NT2/D1 (cell line): Measurements from ENCODE around the gene ALG12.
A peak's percentile ranks its signal among the peaks of the same experiment; 100 is the strongest.

Experiments used
- DNase-seq: peaks from one replicate; pipeline ENCODE4 v3.0.0-alpha.2; 2011; ENCODE audit warnings: low read depth, low spot score
- H3K27me3 ChIP-seq: 2 replicates; pipeline ENCODE4 v1.6.0; 2011; ENCODE audit warnings: mild to moderate bottlenecking; ENCODE audit not compliant: insufficient read length, insufficient read depth
- H3K36me3 ChIP-seq: 2 replicates; pipeline ENCODE4 v1.6.1; 2011; ENCODE audit warnings: mild to moderate bottlenecking, low read length, mixed read lengths; ENCODE audit not compliant: insufficient read depth, insufficient read length
- H3K4me1 ChIP-seq: 2 replicates; pipeline ENCODE4 v1.5.1; 2011; ENCODE audit not compliant: insufficient read depth, insufficient read length
- H3K4me3 ChIP-seq: 2 replicates; pipeline ENCODE4 v1.5.1; 2011; ENCODE audit warnings: low read depth; ENCODE audit not compliant: insufficient read length
- H3K9ac ChIP-seq: 2 replicates; pipeline ENCODE4 v1.6.0; 2011; ENCODE audit warnings: low read depth; ENCODE audit not compliant: insufficient read length
- H3K9me3 ChIP-seq: 2 replicates; pipeline ENCODE4 v1.5.1; 2011; ENCODE audit warnings: mild to moderate bottlenecking, low read length; ENCODE audit not compliant: insufficient read depth
- SUZ12 ChIP-seq: IDR thresholded peaks from 2 replicates; pipeline ENCODE4 v1.6.1; 2011; ENCODE audit not compliant: insufficient read length, insufficient read depth; ENCODE audit errors: extremely low read depth
- YY1 ChIP-seq: IDR thresholded peaks from 2 replicates; pipeline ENCODE4 v1.6.1; 2011; ENCODE audit not compliant: insufficient read length, insufficient read depth
- ZNF274 ChIP-seq: IDR thresholded peaks from 2 replicates; pipeline ENCODE4 v1.6.1; 2011; ENCODE audit warnings: mild to moderate bottlenecking, low read depth, low read length

Gene ALG12

DNA sequence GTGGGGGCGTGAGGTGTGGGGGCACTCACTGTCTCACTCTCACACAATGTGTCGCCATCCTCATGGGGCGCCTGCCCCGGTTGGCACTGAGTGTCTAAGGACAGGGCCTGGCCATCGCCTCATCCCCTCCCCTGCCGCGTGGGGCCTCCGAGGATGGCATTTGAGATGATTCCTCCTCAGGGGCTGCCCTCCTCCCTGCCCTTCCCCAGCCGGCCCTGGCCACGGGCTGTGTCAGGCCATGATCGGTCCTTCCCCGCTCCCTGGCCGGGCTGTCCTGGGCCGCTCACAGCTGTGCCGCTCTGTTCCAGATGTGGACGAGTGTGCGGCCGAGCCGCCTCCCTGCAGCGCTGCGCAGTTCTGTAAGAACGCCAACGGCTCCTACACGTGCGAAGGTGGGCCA, 4.7 kb upstream of the ALG12 start:
- H3K4me1 ChIP-seq = peaks cover 9% of the 10 kb centered on the region
- no peaks in the 10 kb centered on the region for H3K9me3 ChIP-seq
- H3K9ac ChIP-seq = peak overlapping the region; percentile 21
- H3K4me3 ChIP-seq = no peak overlapping the region
- DNase-seq = no peak
- H3K36me3 ChIP-seq = peaks cover 43% of the 10 kb centered on the region
- H3K27me3 ChIP-seq = no peaks in the 10 kb centered on the region
- TF ChIP-seq SUZ12 = no peak
- TF ChIP-seq YY1 = no peak
- no peak for TF ChIP-seq ZNF274

GRCh38 chr22:49922484-49922883, 4.2 kb upstream of the ALG12 start:
- Histone ChIP-seq H3K4me3 (no peak overlapping the region), H3K36me3 (peaks cover 40% of the 10 kb centered on the region), H3K27me3 (no peaks in the 10 kb centered on the region), H3K9ac (no peak overlapping the region), H3K9me3 (no peaks in the 10 kb centered on the region), H3K4me1 (peaks cover 9% of the 10 kb centered on the region)
- TF ChIP-seq YY1 = no peak
- no peak for TF ChIP-seq SUZ12
- TF ChIP-seq ZNF274 = no peak
- DNase-seq = no peak

- H3K36me3 ChIP-seq = peaks cover 42% of the 10 kb centered on the region
- H3K9ac ChIP-seq = no peak overlapping the region
- TF ChIP-seq ZNF274 (no peak), SUZ12 (no peak), YY1 (no peak)
- no peaks in the 10 kb centered on the region for H3K9me3 ChIP-seq
- DNase-seq = no peak
- no peaks in the 10 kb centered on the region for H3K27me3 ChIP-seq
- H3K4me1 ChIP-seq = peaks cover 11% of the 10 kb centered on the region
- H3K4me3 ChIP-seq = no peak overlapping the region
Measured at GRCh38 chr22:49921508-49922278, 3.5 kb upstream of the ALG12 start.

DNA sequence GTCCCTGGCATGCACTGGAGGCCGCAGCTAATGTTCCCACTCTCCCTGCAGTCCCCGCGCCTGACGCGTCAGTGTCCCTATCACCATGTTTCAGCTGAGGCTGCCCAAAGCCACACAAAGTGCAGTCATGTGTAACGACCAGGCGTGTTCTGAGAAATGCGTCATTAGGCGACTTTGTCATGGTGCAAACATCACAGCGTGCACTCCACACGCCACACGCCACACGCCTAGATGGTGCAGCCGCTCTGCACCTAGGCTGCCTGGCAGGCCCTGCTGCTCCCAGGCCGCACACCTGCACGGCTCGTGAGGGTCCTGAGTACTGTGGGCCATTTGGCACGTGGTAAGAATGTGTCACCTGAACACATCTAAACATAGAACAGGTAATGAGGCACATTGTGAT, 2.6 kb upstream of the ALG12 start:
- Histone ChIP-seq H3K9ac (no peak overlapping the region), H3K9me3 (no peaks in the 10 kb centered on the region)
- TF ChIP-seq SUZ12 = no peak

GRCh38 chr22:49918911-49919881, 958 bp upstream of the ALG12 start:
- TF ChIP-seq SUZ12 = no peak
- no peak for TF ChIP-seq YY1
- no peak for TF ChIP-seq ZNF274
- Histone ChIP-seq H3K4me1 (peaks cover 12% of the 10 kb centered on the region), H3K9ac (peak overlapping the region; percentile 82), H3K9me3 (no peaks in the 10 kb centered on the region), H3K36me3 (peaks cover 30% of the 10 kb centered on the region), H3K27me3 (no peaks in the 10 kb centered on the region), H3K4me3 (peak overlapping the region; percentile 60)
- no peak for DNase-seq

More for the DNA sequence above, 2.6 kb upstream of the ALG12 start:
- Histone ChIP-seq H3K27me3 (no peaks in the 10 kb centered on the region), H3K4me1 (peaks cover 12% of the 10 kb centered on the region), H3K36me3 (peaks cover 41% of the 10 kb centered on the region), H3K4me3 (no peak overlapping the region)
- no peak for DNase-seq

DNA sequence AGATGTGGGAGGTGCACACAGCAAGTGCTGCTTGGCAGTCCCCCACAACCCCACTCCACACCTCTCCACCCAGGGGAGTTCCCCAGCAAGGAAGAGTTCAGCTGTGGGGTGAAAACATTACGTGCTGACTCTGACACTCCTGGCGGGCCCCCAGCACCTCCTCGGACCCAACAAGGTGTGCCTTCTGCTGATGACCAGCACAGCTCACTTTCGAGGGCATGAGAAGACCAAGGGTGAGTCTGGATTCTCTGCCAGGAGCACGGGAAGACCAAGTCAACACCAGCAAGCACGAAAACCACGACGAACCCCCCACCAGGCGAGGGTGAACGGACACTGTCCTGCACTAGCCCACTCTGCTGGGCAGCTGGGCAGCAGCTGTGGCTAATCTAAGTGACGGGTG, 1.4 kb downstream of the ALG12 start:
- peak overlapping the region; percentile 21 for H3K4me3 ChIP-seq

GRCh38 chr22:49915610-49916009, 2.6 kb downstream of the ALG12 start:
- Histone ChIP-seq H3K4me3 (no peak overlapping the region), H3K27me3 (no peaks in the 10 kb centered on the region), H3K4me1 (peaks cover 7% of the 10 kb centered on the region), H3K9me3 (no peaks in the 10 kb centered on the region), H3K9ac (no peak overlapping the region), H3K36me3 (peaks cover 38% of the 10 kb centered on the region)
- no peak for DNase-seq
- no peak for TF ChIP-seq SUZ12
- TF ChIP-seq YY1 = no peak
- TF ChIP-seq ZNF274 = no peak

More for the DNA sequence above, 1.4 kb downstream of the ALG12 start:
- no peak for TF ChIP-seq SUZ12
- no peak for TF ChIP-seq YY1
- no peak for TF ChIP-seq ZNF274
- H3K9me3 ChIP-seq = no peaks in the 10 kb centered on the region
- no peak for DNase-seq
- peaks cover 7% of the 10 kb centered on the region for H3K4me1 ChIP-seq
- H3K36me3 ChIP-seq = peaks cover 41% of the 10 kb centered on the region
- no peaks in the 10 kb centered on the region for H3K27me3 ChIP-seq
- H3K9ac ChIP-seq = no peak overlapping the region
